Measurements from ENCODE around the gene GCC2. TPM values are rescaled to one million over a fixed set of nuclear protein-coding genes. Genes with fewer than 3 reads are reported as not detected.

Gene GCC2, protein sequence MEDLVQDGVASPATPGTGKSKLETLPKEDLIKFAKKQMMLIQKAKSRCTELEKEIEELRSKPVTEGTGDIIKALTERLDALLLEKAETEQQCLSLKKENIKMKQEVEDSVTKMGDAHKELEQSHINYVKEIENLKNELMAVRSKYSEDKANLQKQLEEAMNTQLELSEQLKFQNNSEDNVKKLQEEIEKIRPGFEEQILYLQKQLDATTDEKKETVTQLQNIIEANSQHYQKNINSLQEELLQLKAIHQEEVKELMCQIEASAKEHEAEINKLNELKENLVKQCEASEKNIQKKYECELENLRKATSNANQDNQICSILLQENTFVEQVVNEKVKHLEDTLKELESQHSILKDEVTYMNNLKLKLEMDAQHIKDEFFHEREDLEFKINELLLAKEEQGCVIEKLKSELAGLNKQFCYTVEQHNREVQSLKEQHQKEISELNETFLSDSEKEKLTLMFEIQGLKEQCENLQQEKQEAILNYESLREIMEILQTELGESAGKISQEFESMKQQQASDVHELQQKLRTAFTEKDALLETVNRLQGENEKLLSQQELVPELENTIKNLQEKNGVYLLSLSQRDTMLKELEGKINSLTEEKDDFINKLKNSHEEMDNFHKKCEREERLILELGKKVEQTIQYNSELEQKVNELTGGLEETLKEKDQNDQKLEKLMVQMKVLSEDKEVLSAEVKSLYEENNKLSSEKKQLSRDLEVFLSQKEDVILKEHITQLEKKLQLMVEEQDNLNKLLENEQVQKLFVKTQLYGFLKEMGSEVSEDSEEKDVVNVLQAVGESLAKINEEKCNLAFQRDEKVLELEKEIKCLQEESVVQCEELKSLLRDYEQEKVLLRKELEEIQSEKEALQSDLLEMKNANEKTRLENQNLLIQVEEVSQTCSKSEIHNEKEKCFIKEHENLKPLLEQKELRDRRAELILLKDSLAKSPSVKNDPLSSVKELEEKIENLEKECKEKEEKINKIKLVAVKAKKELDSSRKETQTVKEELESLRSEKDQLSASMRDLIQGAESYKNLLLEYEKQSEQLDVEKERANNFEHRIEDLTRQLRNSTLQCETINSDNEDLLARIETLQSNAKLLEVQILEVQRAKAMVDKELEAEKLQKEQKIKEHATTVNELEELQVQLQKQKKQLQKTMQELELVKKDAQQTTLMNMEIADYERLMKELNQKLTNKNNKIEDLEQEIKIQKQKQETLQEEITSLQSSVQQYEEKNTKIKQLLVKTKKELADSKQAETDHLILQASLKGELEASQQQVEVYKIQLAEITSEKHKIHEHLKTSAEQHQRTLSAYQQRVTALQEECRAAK (N-terminal part only)
- 18.8 and 22.0 TPM in 2 replicates for total RNA-seq (2014; rRNA removed; shearing (Covaris generic); ENCODE audit: low replicate concordance)

DNA sequence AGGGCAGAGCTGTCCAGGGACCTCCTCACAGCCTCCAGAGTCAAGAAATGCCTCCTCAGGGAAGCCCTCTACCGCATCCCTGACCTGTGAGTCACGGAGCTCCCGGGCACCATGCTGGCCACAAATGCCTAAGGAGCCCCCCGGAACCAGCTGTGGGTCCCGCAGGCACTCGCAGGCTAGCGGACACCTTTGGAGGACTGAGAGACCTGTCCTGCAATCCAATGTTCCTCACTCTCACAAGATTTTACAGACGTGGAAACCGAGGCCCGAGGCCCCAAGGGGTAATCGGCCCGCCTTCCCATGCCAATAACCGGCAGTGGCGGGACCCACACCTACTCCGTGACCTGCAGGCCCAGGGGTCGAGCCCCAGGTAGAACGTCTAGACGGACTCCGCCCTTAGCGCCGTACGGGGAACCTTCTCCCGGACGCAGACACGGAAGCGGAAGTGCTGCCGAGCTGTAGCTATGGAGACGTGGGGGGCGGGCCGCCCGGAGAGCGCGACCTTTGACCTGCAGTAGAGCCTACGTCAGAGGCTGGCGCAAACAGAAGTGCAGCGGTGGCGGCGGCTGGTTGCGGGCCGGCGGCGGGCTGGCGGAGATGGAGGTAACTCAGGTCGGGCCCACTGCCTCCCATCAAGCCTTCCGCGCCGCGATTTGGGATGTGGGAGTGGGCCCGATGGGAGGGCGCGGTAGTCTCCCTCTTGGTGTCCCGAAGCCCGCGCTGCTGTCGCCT, at the start of gene GCC2:
Gene GCC2, plus strand, starts transcription at position 529 of the 732 bp plus-strand sequence. Its CDS starts 69 bp downstream, at position 598.
- no peaks in the 10 kb centered on the region for H3K9me3 ChIP-seq (ENCODE audit: low read length)
- H4K20me1 ChIP-seq (ENCODE audit: insufficient read depth, low read depth, low read length), result no peaks in the 10 kb centered on the region
- peak within 1 kb of the TSS; percentile 93 for H3K9ac ChIP-seq (ENCODE audit: low read length)
- peak; percentile 98 for DNase-seq
- H3K4me2 ChIP-seq (ENCODE audit: low read depth, low read length, poor library complexity, severe bottlenecking), result peak within 1 kb of the TSS; percentile 79
- peaks cover 11% of the 10 kb centered on the region for H3K36me3 ChIP-seq (ENCODE audit: insufficient read depth, low read length)
- H3K27ac ChIP-seq (ENCODE audit: low read length), result peak within 1 kb of the TSS; percentile 59
- H3K4me3 ChIP-seq (ENCODE audit: low read length), result peak within 1 kb of the TSS; percentile 95
- no peaks in the 10 kb centered on the region for H3K9me2 ChIP-seq (replicated peaks; ENCODE audit: insufficient read depth, low read length)
- H3K4me1 ChIP-seq (ENCODE audit: low read length), result peaks cover 22% of the 10 kb centered on the region
- peaks cover 27% of the 10 kb centered on the region for H3K79me2 ChIP-seq (ENCODE audit: low read length)
- H3K27me3 ChIP-seq (ENCODE audit: low read length), result no peaks in the 10 kb centered on the region
- H2AFZ ChIP-seq (ENCODE audit: low read length), result peak within 1 kb of the TSS; percentile 92

DNA sequence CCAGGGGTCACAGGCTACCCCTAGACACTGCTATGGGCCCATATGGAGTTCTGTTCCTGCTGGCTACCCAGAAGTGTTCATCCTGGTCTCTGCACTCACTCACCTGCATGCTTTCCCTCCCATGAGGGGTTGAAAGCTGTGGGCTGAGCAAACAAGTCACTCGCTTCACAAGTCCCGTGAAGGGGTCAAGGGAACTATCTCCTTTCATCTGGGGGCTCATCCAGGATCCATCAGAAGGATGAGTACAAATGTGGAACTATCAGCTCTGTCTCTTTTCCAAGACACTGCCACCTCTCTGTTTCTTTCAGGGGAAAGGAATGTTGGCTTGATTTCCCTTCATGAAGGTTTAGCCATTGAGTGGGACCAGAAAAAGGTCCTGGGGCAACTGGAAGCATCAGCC, 49.5 kb upstream of the GCC2 start:
- Histone ChIP-seq H3K4me3 (ENCODE audit: low read length) (no peak overlapping the region), H3K9me3 (ENCODE audit: low read length) (no peaks in the 10 kb centered on the region), H2AFZ (ENCODE audit: low read length) (no peak overlapping the region), H4K20me1 (ENCODE audit: insufficient read depth, low read depth, low read length) (no peaks in the 10 kb centered on the region), H3K27ac (ENCODE audit: low read length) (no peak overlapping the region), H3K36me3 (ENCODE audit: insufficient read depth, low read length) (no peaks in the 10 kb centered on the region), H3K79me2 (ENCODE audit: low read length) (no peaks in the 10 kb centered on the region), H3K27me3 (ENCODE audit: low read length) (no peaks in the 10 kb centered on the region), H3K4me1 (ENCODE audit: low read length) (no peaks in the 10 kb centered on the region), H3K9me2 (replicated peaks; ENCODE audit: insufficient read depth, low read length) (no peaks in the 10 kb centered on the region), H3K4me2 (ENCODE audit: low read depth, low read length, poor library complexity, severe bottlenecking) (no peak overlapping the region), H3K9ac (ENCODE audit: low read length) (no peak overlapping the region)
- no peak for DNase-seq

DNA sequence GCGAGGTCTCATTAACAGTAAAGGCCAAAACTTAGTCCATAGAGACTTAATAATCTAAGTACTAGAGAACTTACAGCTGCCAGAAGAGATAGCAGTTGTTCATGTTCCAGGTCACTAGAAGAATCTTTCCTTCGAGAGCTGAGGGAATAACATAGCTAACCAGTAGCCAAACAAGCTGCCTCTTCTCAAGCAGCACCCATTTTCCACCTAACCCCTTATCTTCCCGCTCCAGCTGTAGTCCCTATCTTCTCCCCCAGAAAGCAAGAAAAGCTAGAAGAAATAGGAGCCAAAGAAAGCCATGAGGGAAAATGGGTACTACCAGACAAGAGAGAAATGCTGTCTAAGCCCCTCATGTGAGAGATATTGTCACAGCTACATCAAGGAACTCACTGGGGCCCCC, 47.2 kb upstream of the GCC2 start:
- H3K4me2 ChIP-seq (ENCODE audit: low read depth, low read length, poor library complexity, severe bottlenecking), result no peak overlapping the region
- DNase-seq, result no peak
- H3K9me3 ChIP-seq (ENCODE audit: low read length), result peaks cover 4% of the 10 kb centered on the region; the same call in 1 of the 2 replicates
- no peaks in the 10 kb centered on the region for H3K4me1 ChIP-seq (ENCODE audit: low read length)
- H3K79me2 ChIP-seq (ENCODE audit: low read length), result no peaks in the 10 kb centered on the region
- no peak overlapping the region for H3K9ac ChIP-seq (ENCODE audit: low read length)
- H2AFZ ChIP-seq (ENCODE audit: low read length), result no peak overlapping the region
- H4K20me1 ChIP-seq (ENCODE audit: insufficient read depth, low read depth, low read length), result no peaks in the 10 kb centered on the region
- H3K27me3 ChIP-seq (ENCODE audit: low read length), result no peaks in the 10 kb centered on the region
- H3K9me2 ChIP-seq (replicated peaks; ENCODE audit: insufficient read depth, low read length), result no peaks in the 10 kb centered on the region
- no peaks in the 10 kb centered on the region for H3K36me3 ChIP-seq (ENCODE audit: insufficient read depth, low read length)
- no peak overlapping the region for H3K4me3 ChIP-seq (ENCODE audit: low read length)
- no peak overlapping the region for H3K27ac ChIP-seq (ENCODE audit: low read length)

DNA sequence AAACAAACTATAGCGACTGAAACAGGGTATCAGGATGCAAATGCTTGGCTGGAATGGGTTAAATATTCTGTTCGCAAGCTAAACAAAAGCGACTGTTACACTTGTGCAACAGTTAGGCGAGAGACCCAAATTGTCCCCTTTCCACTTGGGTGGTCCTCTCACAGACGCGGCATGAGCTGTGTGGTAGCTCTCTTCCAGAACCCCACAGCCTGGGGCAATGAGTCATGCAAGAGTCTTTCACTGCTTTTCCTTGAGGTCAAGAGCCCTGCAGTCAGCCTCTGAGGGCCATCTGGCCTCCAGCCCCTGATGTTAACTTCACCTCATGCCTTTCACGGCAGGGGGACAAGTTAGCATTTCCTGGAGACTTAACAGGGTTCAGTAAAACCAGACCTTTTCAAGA, 45.5 kb upstream of the GCC2 start:
- no peak overlapping the region for H3K4me2 ChIP-seq (ENCODE audit: low read depth, low read length, poor library complexity, severe bottlenecking)
- DNase-seq, result no peak
- H2AFZ ChIP-seq (ENCODE audit: low read length), result no peak overlapping the region
- no peaks in the 10 kb centered on the region for H4K20me1 ChIP-seq (ENCODE audit: insufficient read depth, low read depth, low read length)
- no peaks in the 10 kb centered on the region for H3K36me3 ChIP-seq (ENCODE audit: insufficient read depth, low read length)
- H3K27me3 ChIP-seq (ENCODE audit: low read length), result no peaks in the 10 kb centered on the region
- peaks cover 4% of the 10 kb centered on the region; the same call in 1 of the 2 replicates for H3K9me3 ChIP-seq (ENCODE audit: low read length)
- H3K27ac ChIP-seq (ENCODE audit: low read length), result no peak overlapping the region
- H3K4me1 ChIP-seq (ENCODE audit: low read length), result no peaks in the 10 kb centered on the region
- no peaks in the 10 kb centered on the region for H3K9me2 ChIP-seq (replicated peaks; ENCODE audit: insufficient read depth, low read length)
- H3K79me2 ChIP-seq (ENCODE audit: low read length), result no peaks in the 10 kb centered on the region
- H3K4me3 ChIP-seq (ENCODE audit: low read length), result no peak overlapping the region
- H3K9ac ChIP-seq (ENCODE audit: low read length), result no peak overlapping the region

DNA sequence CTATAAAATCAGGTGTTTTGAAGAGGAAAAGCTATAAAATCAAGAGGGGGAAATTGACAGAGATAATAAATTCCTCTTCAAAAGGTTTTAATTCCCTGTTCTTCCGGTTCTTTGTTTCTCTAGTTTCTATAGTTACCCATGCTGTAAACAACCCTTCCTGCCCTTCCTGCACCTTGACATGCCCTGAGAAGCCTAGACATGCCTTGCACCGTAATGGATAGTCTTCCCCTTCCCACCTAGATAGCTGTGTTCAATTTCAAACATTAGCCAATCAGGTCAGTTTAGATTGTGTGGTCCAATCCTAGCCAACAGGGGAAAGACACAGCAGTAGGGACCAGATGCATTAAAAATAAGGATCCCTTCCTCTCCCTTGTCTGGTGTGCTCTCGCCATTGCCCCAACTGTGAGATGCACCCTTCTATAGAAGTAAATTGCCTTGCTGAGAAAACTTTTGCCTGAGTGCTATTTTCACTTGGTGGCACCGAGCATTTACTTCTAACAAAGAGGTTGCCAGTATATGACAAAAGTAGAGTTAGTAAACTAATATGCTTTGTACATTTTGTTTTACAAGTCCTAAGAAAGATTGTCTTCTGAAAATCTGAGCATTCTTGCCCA, 44.1 kb upstream of the GCC2 start:
- Histone ChIP-seq H3K27ac (ENCODE audit: low read length) (no peak overlapping the region), H3K79me2 (ENCODE audit: low read length) (no peaks in the 10 kb centered on the region), H2AFZ (ENCODE audit: low read length) (no peak overlapping the region), H3K9ac (ENCODE audit: low read length) (no peak overlapping the region), H3K36me3 (ENCODE audit: insufficient read depth, low read length) (no peaks in the 10 kb centered on the region), H3K4me3 (ENCODE audit: low read length) (no peak overlapping the region), H3K27me3 (ENCODE audit: low read length) (no peaks in the 10 kb centered on the region), H3K9me3 (ENCODE audit: low read length) (peaks cover 4% of the 10 kb centered on the region; the same call in 1 of the 2 replicates), H4K20me1 (ENCODE audit: insufficient read depth, low read depth, low read length) (no peaks in the 10 kb centered on the region), H3K4me1 (ENCODE audit: low read length) (no peaks in the 10 kb centered on the region), H3K4me2 (ENCODE audit: low read depth, low read length, poor library complexity, severe bottlenecking) (no peak overlapping the region), H3K9me2 (replicated peaks; ENCODE audit: insufficient read depth, low read length) (no peaks in the 10 kb centered on the region)
- no peak for DNase-seq

DNA sequence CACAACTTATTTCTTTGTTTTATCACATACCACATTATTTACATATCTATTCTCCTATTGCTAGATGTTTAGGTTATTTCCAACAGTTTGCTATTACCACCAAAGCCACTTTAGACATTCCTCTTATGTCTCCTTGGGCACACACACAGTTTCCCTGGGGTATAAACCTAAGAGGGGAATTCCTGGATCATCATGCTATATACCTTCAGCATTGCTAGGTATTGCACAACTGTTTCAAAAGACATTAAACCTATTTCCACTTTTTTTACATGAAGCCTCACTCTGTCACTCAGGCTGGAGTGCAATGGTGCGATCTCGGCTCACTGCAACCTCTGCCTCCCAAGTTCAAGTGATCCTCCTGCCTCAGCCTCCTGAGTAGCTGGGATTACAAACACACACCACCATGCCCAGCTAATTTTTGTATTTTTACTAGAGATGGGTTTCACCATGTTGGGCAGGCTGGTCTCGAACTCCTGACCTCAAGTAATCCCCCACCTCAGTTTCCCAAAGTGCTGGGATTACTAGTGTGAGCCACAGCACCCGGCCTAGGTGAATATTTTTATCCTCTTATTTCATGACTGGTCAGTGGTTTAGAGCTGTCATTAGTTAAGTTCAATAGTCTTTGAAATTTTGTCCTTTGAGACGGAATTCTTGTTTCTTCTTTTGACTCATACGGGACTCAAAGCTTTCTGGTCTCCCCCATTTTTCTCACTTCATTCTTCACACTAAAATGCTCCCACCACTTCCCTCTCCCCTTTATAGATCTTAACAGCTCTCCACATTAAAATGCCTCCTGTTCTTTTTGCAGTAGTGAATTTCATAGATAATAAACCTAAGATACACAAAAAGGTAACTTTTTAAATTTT, 40.9 kb upstream of the GCC2 start:
- no peak for DNase-seq
- H3K4me2 ChIP-seq (ENCODE audit: low read depth, low read length, poor library complexity, severe bottlenecking), result no peak overlapping the region

More for the DNA sequence above, 40.9 kb upstream of the GCC2 start:
- H3K9ac ChIP-seq (ENCODE audit: low read length), result no peak overlapping the region
- H2AFZ ChIP-seq (ENCODE audit: low read length), result no peak overlapping the region
- peaks cover 4% of the 10 kb centered on the region; the same call in 1 of the 2 replicates for H3K9me3 ChIP-seq (ENCODE audit: low read length)
- H3K27me3 ChIP-seq (ENCODE audit: low read length), result no peaks in the 10 kb centered on the region
- H3K79me2 ChIP-seq (ENCODE audit: low read length), result no peaks in the 10 kb centered on the region
- H3K36me3 ChIP-seq (ENCODE audit: insufficient read depth, low read length), result no peaks in the 10 kb centered on the region
- no peak overlapping the region for H3K27ac ChIP-seq (ENCODE audit: low read length)
- H3K9me2 ChIP-seq (replicated peaks; ENCODE audit: insufficient read depth, low read length), result no peaks in the 10 kb centered on the region
- H4K20me1 ChIP-seq (ENCODE audit: insufficient read depth, low read depth, low read length), result no peaks in the 10 kb centered on the region
- no peak overlapping the region for H3K4me3 ChIP-seq (ENCODE audit: low read length)
- no peaks in the 10 kb centered on the region for H3K4me1 ChIP-seq (ENCODE audit: low read length)
